H54 (cell line): Measurements from ENCODE around the gene HBQ1.
"Not testable (repeated sequence)": the region's sequence is repeated elsewhere in the genome, so short reads cannot be mapped to it uniquely, and the experiment has no call there.

Experiments
- DNase-seq: peaks from one replicate; pipeline ENCODE4 v3.0.0; 2011; ENCODE audit warnings: low spot score, mixed read lengths; ENCODE audit not compliant: insufficient read length
- FAIRE-seq: peaks from 3 replicates; lab custom pipeline; 2011; peaks lifted over from hg19 to GRCh38; lab: Jason Lieb, UNC
- POLR2A ChIP-seq: IDR thresholded peaks from 2 replicates; pipeline ENCODE4 v1.6.1; 2011; ENCODE audit warnings: low read depth, mild to moderate bottlenecking, low read length

Gene HBQ1

GRCh38 chr16:180101-180675 lies at the start of gene HBQ1:
HBQ1 (plus strand) TSS chr16:180459; CDS start chr16:180487, 28 bp downstream.
- FAIRE-seq (no peak), DNase-seq (no peak)
- TF ChIP-seq POLR2A, result no peak

- no peak for DNase-seq
- FAIRE-seq, result no peak
- TF ChIP-seq POLR2A, result no peak
Measured at GRCh38 chr16:130533-131173, 49.6 kb upstream of the HBQ1 start.

GRCh38 chr16:132120-132519 lies 48.1 kb upstream of the HBQ1 start:
- FAIRE-seq, result no peak
- TF ChIP-seq POLR2A, result no peak
- DNase-seq, result no peak

GRCh38 chr16:133716-134115 lies 46.5 kb upstream of the HBQ1 start:
- TF ChIP-seq POLR2A, result no peak
- DNase-seq (no peak), FAIRE-seq (no peak)

GRCh38 chr16:138049-138417 lies 42.2 kb upstream of the HBQ1 start:
- no peak for FAIRE-seq
- DNase-seq, result no peak
- TF ChIP-seq POLR2A, result no peak

GRCh38 chr16:140175-140857 lies 39.9 kb upstream of the HBQ1 start:
- FAIRE-seq (no peak), DNase-seq (no peak)
- TF ChIP-seq POLR2A, result no peak

- FAIRE-seq, result no peak
- no peak for DNase-seq
- no peak for TF ChIP-seq POLR2A
Measured at GRCh38 chr16:142405-142967, 37.8 kb upstream of the HBQ1 start.

GRCh38 chr16:143047-143446 lies 37.2 kb upstream of the HBQ1 start:
- FAIRE-seq, result no peak
- no peak for TF ChIP-seq POLR2A
- no peak for DNase-seq

GRCh38 chr16:143456-143855 lies 36.8 kb upstream of the HBQ1 start:
- no peak for TF ChIP-seq POLR2A
- DNase-seq (no peak), FAIRE-seq (no peak)

GRCh38 chr16:144797-145252 lies 35.4 kb upstream of the HBQ1 start:
- no peak for TF ChIP-seq POLR2A
- DNase-seq (no peak), FAIRE-seq (no peak)

GRCh38 chr16:146646-147045 lies 33.6 kb upstream of the HBQ1 start:
- DNase-seq (no peak), FAIRE-seq (no peak)
- no peak for TF ChIP-seq POLR2A

- DNase-seq (no peak), FAIRE-seq (no peak)
- no peak for TF ChIP-seq POLR2A
Measured at GRCh38 chr16:149024-149660, 31.1 kb upstream of the HBQ1 start.

GRCh38 chr16:152141-153128 lies 27.8 kb upstream of the HBQ1 start, which contains the start of gene HBZ:
HBZ (plus strand) TSS chr16:152644; CDS start chr16:152910, 266 bp downstream.
- FAIRE-seq (no peak), DNase-seq (no peak)
- TF ChIP-seq POLR2A, result no peak

- FAIRE-seq, DNase-seq: not testable (repeated sequence)
Measured at GRCh38 chr16:153129-153521, 27.1 kb upstream of the HBQ1 start.

GRCh38 chr16:153550-154216 lies 26.6 kb upstream of the HBQ1 start:
- DNase-seq, FAIRE-seq: not testable (repeated sequence)
